GM18505 (cell line): ENCODE measurements around the gene TOX3.

Experiments used
- ATAC-seq: cut with Tn5 transposase; IDR thresholded peaks from one replicate; pipeline ENCODE4 v1.9.1; 2021; ENCODE audit not compliant: unreplicated experiment
- POLR2A ChIP-seq: IDR thresholded peaks from 4 replicates; pipeline ENCODE4 v1.6.1; 2011; ENCODE audit warnings: borderline replicate concordance; ENCODE audit not compliant: insufficient read depth, insufficient read length; ENCODE audit errors: extremely low read depth

Gene TOX3

GRCh38 chr16:52488837-52489289, 58.1 kb downstream of the TOX3 start:
- no peak for ATAC-seq
- TF ChIP-seq POLR2A = no peak

DNA sequence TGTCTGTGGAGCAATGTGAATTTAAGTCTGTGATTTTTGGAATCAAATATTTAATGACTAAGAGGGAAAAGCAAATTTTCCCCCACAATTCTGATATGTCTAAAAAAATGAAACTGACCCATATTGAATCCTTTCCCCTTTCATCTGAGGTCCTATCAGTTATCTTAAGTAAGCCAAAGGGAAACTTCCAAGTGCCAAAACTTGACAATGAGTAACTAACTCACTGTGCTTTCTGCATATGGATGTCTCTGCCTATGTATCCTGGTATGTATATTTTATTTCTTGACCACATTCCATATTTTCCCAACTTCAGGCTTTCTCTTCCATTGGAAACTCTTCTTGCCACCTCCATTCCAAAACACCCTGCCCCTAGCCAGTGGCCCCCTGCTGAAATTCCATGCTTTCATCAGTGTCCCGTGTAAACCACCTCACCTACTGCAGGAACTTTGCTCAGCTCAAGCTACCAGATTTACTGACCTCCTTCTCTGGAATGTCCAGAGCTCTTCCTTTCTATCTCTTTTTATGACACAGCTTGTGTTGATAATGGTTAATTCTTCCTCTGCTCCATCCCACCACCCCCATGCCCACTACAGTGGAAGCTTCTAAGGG, 59.0 kb downstream of the TOX3 start:
- TF ChIP-seq POLR2A = no peak
- ATAC-seq = no peak

- TF ChIP-seq POLR2A = no peak
- ATAC-seq = no peak
These were observed 66.7 kb downstream of the TOX3 start for GRCh38 chr16:52480237-52480636.

- ATAC-seq = no peak
- no peak for TF ChIP-seq POLR2A
These were observed 70.8 kb downstream of the TOX3 start for GRCh38 chr16:52476111-52476510.

- TF ChIP-seq POLR2A = no peak
- ATAC-seq = no peak
These were observed 72.3 kb downstream of the TOX3 start for GRCh38 chr16:52474679-52475078.

DNA sequence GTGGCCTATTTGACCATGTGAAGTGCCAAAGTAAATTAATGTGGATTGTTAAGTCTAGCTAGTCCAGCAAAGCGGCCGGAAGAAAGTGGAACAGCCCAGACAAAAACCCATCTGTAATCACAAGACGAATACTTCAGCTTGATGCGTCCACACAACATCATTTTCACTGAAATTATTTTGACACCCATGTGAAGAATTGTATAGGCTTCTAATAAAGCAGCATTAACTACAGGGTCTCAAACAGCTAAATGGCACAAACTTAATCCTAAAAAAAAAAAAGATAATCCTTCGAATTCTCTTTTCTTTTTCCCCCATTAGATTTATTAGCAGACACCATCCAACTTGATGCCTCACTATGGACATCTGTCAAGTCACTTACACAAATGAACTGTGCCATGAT, 73.8 kb downstream of the TOX3 start:
- no peak for ATAC-seq
- TF ChIP-seq POLR2A = no peak

DNA sequence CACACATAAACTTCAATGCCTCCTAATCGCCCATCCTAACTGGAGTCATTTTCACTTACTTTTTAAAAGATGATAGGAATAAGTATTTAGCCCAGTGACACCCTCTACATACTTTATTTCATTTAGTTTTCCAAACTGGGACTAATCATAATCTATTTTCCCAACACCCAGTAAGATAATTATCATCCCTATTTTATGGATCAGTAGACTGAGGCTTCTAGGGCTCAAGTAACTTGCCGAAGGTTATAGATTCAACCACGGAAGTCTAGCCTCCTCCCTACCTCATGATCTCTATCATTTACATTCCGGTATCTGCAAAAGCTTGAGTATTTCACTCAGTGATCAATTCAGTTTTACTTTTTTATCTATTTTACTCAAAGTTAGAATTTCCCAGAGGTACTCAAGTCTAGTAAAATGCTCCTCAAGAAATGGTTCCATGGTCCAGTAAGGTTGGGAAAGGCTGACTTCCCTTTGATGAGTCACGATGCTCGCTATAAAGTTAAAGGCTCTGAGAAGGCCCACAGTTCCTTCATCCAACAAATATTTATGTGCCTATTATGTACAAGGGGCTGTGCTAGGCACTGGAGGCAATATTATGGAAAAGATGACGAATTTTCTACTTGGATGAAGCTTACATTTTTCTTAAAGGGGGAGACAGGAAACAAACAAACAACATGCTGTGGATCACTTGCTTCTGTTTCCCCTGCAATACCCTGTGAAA, 75.1 kb downstream of the TOX3 start:
- no peak for ATAC-seq
- no peak for TF ChIP-seq POLR2A

DNA sequence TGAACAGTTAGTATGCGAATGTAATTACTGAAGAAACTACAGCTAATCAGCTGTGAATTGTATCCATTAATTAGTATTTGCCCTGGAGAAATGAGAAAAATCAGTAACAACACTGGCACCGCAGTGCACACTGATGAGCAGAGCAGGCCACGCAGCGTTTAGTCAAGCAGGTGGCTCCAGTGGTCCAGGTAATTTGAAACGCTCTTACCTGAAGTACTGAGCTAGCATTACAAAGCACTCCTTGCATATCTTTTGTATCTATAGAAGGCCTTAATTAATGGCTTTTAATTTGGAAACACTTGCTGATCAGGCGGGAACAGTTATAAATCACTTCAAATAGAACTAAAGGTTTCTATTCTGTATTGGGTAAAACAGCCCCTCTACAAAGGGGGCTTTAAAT, 76.4 kb downstream of the TOX3 start:
- no peak for TF ChIP-seq POLR2A
- no peak for ATAC-seq

- TF ChIP-seq POLR2A = no peak
- ATAC-seq = no peak
These were observed 77.2 kb downstream of the TOX3 start for GRCh38 chr16:52469775-52470174.

GRCh38 chr16:52469091-52469490, 77.9 kb downstream of the TOX3 start:
- ATAC-seq = no peak
- no peak for TF ChIP-seq POLR2A

- no peak for TF ChIP-seq POLR2A
- ATAC-seq = no peak
These were observed 79.2 kb downstream of the TOX3 start for GRCh38 chr16:52467753-52468152.

DNA sequence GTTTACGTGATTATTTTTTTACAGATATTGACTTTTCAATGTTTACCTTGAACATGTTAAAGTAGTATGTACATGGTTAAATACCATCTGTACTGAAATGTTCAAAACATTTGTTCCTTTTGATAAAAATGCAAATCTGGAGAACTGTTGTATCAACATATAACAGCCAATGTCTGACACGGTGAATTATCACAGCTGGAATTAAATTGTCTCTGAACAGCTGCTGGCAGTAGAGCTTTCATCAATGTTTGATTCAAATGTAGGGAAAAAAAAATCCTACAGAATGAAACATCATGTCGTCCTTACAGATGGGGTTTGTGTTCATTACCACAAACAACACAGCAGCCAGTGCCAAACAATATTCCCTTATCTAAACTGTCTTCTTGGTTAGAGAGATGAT, 79.9 kb downstream of the TOX3 start:
- no peak for TF ChIP-seq POLR2A
- ATAC-seq = no peak

DNA sequence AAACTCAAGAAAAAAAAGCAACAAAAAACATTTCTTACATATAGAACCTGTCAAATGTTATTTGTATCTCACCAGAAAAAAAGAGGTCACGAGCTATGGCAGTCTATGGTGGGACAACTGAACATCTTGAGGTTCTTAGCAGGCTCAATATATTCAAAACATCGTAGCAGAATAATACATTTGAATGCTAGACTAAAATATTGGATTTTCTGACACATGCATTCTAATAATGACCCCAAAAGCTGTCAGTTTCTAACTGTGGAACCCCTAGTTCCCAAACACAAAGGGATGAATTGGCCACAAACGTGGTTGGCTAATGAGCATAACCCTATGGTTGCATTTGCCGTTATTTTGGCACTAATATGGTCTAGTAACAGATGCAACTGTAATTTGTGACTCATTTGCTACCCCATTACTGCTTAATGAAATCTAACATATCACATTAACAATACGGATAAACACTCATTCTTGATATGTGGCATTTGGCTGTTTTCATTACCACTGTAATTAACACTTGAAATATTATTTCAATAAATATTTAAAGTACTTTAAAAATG, 81.2 kb downstream of the TOX3 start:
- no peak for ATAC-seq
- TF ChIP-seq POLR2A = no peak

- TF ChIP-seq POLR2A = no peak
- no peak for ATAC-seq
These were observed 83.0 kb downstream of the TOX3 start for GRCh38 chr16:52463904-52464303.

GRCh38 chr16:52462816-52463215, 84.1 kb downstream of the TOX3 start:
- no peak for TF ChIP-seq POLR2A
- ATAC-seq = no peak

DNA sequence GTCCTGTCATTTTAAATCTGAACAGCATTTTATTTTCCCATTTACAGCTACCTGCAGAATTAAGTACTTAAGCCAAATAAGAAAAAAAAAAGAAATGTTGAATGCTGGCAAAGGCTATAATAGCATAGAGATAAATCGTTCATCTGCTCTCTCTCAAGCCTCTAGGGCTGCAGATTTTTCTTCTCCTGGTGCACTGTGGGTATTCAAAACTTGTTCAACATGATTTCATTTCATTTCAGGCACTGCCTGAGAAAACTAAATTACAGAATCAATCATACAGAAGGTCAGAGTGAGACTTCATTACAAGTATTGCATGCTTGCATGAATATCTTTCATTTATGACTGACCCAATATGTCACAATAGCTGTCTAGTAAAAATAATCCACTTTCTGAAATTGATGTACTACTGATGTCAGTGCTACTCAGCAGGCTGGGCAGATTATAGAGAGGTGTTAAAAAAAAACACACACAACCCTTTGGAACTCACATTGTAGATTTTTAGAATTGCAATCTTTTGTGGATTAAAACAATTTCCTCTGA, 86.2 kb downstream of the TOX3 start:
- no peak for ATAC-seq
- no peak for TF ChIP-seq POLR2A
